GM18498 (cell line): ENCODE data around the gene PALMD.

Experiments used
- ATAC-seq: cut with Tn5 transposase; IDR thresholded peaks from one replicate; pipeline ENCODE4 v1.9.1; 2021; ENCODE audit warnings: mild to moderate bottlenecking, moderate library complexity; ENCODE audit not compliant: unreplicated experiment

Gene PALMD

GRCh38 chr1:99685516-99686180 is 39.7 kb downstream of the PALMD start:
- peak; percentile 89 for ATAC-seq

GRCh38 chr1:99691175-99691574 is 45.3 kb downstream of the PALMD start:
- no peak for ATAC-seq

GRCh38 chr1:99696616-99697015 is 50.7 kb downstream of the PALMD start:
- ATAC-seq: no peak

- ATAC-seq: no peak
These were observed 51.7 kb downstream of the PALMD start for GRCh38 chr1:99697580-99697979.

- no peak for ATAC-seq
These were observed 54.1 kb downstream of the PALMD start for GRCh38 chr1:99700020-99700419.

GRCh38 chr1:99702221-99702620 is 56.3 kb downstream of the PALMD start:
- ATAC-seq: no peak

GRCh38 chr1:99704356-99704816 is 58.5 kb downstream of the PALMD start:
- no peak for ATAC-seq

- ATAC-seq: no peak
These were observed 59.5 kb downstream of the PALMD start for GRCh38 chr1:99705385-99705784.

- peak; percentile 77 for ATAC-seq
These were observed 61.7 kb downstream of the PALMD start for GRCh38 chr1:99707535-99708142.

GRCh38 chr1:99710994-99711393 is 65.1 kb downstream of the PALMD start:
- no peak for ATAC-seq

GRCh38 chr1:99713006-99713405 is 67.1 kb downstream of the PALMD start:
- ATAC-seq: no peak

- ATAC-seq: no peak
These were observed 71.1 kb downstream of the PALMD start for GRCh38 chr1:99717005-99717404.

- ATAC-seq: no peak
These were observed 77.3 kb downstream of the PALMD start for GRCh38 chr1:99723251-99723650.

GRCh38 chr1:99725996-99726395 is 80.1 kb downstream of the PALMD start:
- ATAC-seq: no peak

- ATAC-seq: no peak
These were observed 80.5 kb downstream of the PALMD start for GRCh38 chr1:99726407-99726806.

GRCh38 chr1:99726818-99727217 is 80.9 kb downstream of the PALMD start:
- no peak for ATAC-seq

- ATAC-seq: no peak
These were observed 81.8 kb downstream of the PALMD start for GRCh38 chr1:99727575-99728185.

- peak; percentile 57 for ATAC-seq
These were observed 82.8 kb downstream of the PALMD start for GRCh38 chr1:99728494-99729235.

GRCh38 chr1:99731384-99731783 is 85.5 kb downstream of the PALMD start:
- no peak for ATAC-seq

GRCh38 chr1:99735852-99736251 is 89.9 kb downstream of the PALMD start:
- ATAC-seq: no peak

- no peak for ATAC-seq
These were observed 91.1 kb downstream of the PALMD start for GRCh38 chr1:99737016-99737415.
